K562 (cell line): ENCODE results near the gene LY6G5B. TPM values are rescaled to one million over a fixed set of nuclear protein-coding genes. Genes with fewer than 3 reads are reported as not detected.

Source experiments
- CBFA2T2 ChIP-seq: fragments of 450-650 bp; conservative IDR thresholded peaks from 2 replicates; pipeline ENCODE4 v1.6.1; 2017; ENCODE audit warnings: mild to moderate bottlenecking
- CCAR2 ChIP-seq: fragments of 200-400 bp; formaldehyde crosslinking; IDR thresholded peaks from 2 replicates; pipeline ENCODE4 v1.6.1; 2017; ENCODE audit warnings: mild to moderate bottlenecking, low read depth, low read length
- CREM ChIP-seq: IDR thresholded peaks from 2 replicates; pipeline ENCODE4 v1.6.1; 2014; ENCODE audit warnings: antibody characterized with exemption, low read depth
- EHMT2 ChIP-seq: fragments of 450-650 bp; IDR thresholded peaks from 2 replicates; pipeline ENCODE4 v1.6.1; 2018; ENCODE audit warnings: antibody characterized with exemption
- ETV1 ChIP-seq: fragments of 450-650 bp; conservative IDR thresholded peaks from 2 replicates; pipeline ENCODE4 v1.6.1; 2016; ENCODE audit warnings: missing genetic modification characterization, control low read depth, low read depth, missing compliant biosample characterization
- HIVEP1 ChIP-seq: fragments of 250-450 bp; sonication (Bioruptor Pico); IDR thresholded peaks from 2 replicates; pipeline ENCODE4 v1.4.0; 2020; ENCODE audit warnings: mild to moderate bottlenecking
- NCOA2 ChIP-seq, 2 experiments: fragments of 450-650 bp; IDR thresholded peaks; 2 replicates each; pipeline ENCODE4 v1.6.1; 2018; ENCODE audit warnings: mild to moderate bottlenecking in 2 of 2, moderate library complexity in 1 of 2; ENCODE audit not compliant: partially characterized antibody in 2 of 2
- PCBP2 ChIP-seq: fragments of 200-400 bp; formaldehyde crosslinking; IDR thresholded peaks from 2 replicates; pipeline ENCODE4 v1.6.1; 2018; ENCODE audit warnings: low read length, low read depth, mild to moderate bottlenecking, moderate library complexity; ENCODE audit not compliant: poor library complexity, severe bottlenecking
- PML ChIP-seq: IDR thresholded peaks from 2 replicates; pipeline ENCODE4 v1.6.1; 2012; ENCODE audit warnings: low read length, inconsistent platforms
- PREB ChIP-seq: sonication (generic); formaldehyde crosslinking; IDR thresholded peaks from 2 replicates; pipeline ENCODE4 v1.8.1; 2023; ENCODE audit warnings: mild to moderate bottlenecking, missing genetic modification reagents
- RBBP5 ChIP-seq: fragments of 200-600 bp; sonication (generic); IDR thresholded peaks from 2 replicates; pipeline ENCODE4 v1.6.1; 2012; ENCODE audit warnings: borderline replicate concordance, mild to moderate bottlenecking, low read length, control low read depth, inconsistent platforms; ENCODE audit not compliant: insufficient read depth, poor library complexity, severe bottlenecking
- TCF7L2 ChIP-seq: fragments of 150-350 bp; IDR thresholded peaks from 2 replicates; pipeline ENCODE4 v1.6.1; 2016; ENCODE audit warnings: low read depth, mild to moderate bottlenecking, low read length, moderate library complexity
- ZBTB7A ChIP-seq: IDR thresholded peaks from 2 replicates; pipeline ENCODE4 v1.6.1; 2011; ENCODE audit warnings: low read depth, mild to moderate bottlenecking, low read length, moderate library complexity, borderline replicate concordance; ENCODE audit not compliant: control insufficient read depth
- ZBTB8A ChIP-seq: fragments of 450-650 bp; IDR thresholded peaks from 2 replicates; pipeline ENCODE4 v1.6.1; 2018; ENCODE audit warnings: mild to moderate bottlenecking, moderate library complexity; ENCODE audit not compliant: partially characterized antibody
- ZKSCAN3 ChIP-seq: fragments of 250-450 bp; sonication (Bioruptor Pico); IDR thresholded peaks from 2 replicates; pipeline ENCODE4 v1.4.0; 2020
- polyA plus RNA-seq, 8 experiments: library from polyadenylated mRNA; depleted of rRNA in 4 of 8; stranded (reverse) in 5 of 8; unstranded in 3 of 8; fragments of >200 nt; fragmentation: Nextera tagmentation in 2 of 8; fragmentation: Illumina TruSeq in 1 of 8; extraction: Ambion mirVana in 2 of 8; extraction: Trizol in 1 of 8; gene quantifications; 2 replicates each; pipeline versions ENCODE4 v1.2.1 to v1.2.3, GENCODE V29; 2011 to 2014; ENCODE audit warnings: inconsistent platforms in 1 of 8, missing spikeins in 1 of 8
- total RNA-seq, 7 experiments: library from RNA; depleted of rRNA in 6 of 7; stranded (reverse); fragments of >200 nt in 6 of 7; fragmentation: Illumina TruSeq in 2 of 7; extraction: Trizol in 2 of 7; gene quantifications; 2 replicates each; pipeline versions ENCODE4 v1.2.1 to v1.2.3, GENCODE V29; 2011 to 2021; ENCODE audit warnings: low replicate concordance in 1 of 7
- TF ChIP-seq, protein P1 (sequence below): sonication (generic); formaldehyde crosslinking; IDR thresholded peaks from 2 replicates; pipeline ENCODE4 v1.8.0; 2023; ENCODE audit warnings: mild to moderate bottlenecking, missing genetic modification reagents
- TF ChIP-seq, protein P2 (sequence below), 2 experiments: fragments of 450-650 bp in 1 of 2; IDR thresholded peaks; 2 replicates each; pipeline ENCODE4 v1.6.1; 2011 to 2017; ENCODE audit warnings: low read depth in 2 of 2, antibody characterized with exemption in 1 of 2, borderline replicate concordance in 1 of 2, low read length in 1 of 2, mild to moderate bottlenecking in 1 of 2, mixed read lengths in 1 of 2; ENCODE audit not compliant: control insufficient read depth in 1 of 2
- TF ChIP-seq, protein P3 (sequence below): fragments of 450-650 bp; IDR thresholded peaks from 2 replicates; pipeline ENCODE4 v1.6.1; 2016

LY6G5B gene
- total and polyA plus RNA-seq, 9 of the 15 experiments (the other 6 are each of a cell fraction or from before 2014, with no cell fraction given): 6.0 to 27.0 (median 7.5) TPM

GRCh38 chr6:31689249-31690110 lies 19.7 kb downstream of the LY6G5B start (continued):
- no peak for TF ChIP-seq EHMT2
- no peak for TF ChIP-seq PML
- no peak for TF ChIP-seq ZKSCAN3
- TF ChIP-seq HIVEP1 (CRISPR knock-in tag): no peak
- TF ChIP-seq, protein P1, sequence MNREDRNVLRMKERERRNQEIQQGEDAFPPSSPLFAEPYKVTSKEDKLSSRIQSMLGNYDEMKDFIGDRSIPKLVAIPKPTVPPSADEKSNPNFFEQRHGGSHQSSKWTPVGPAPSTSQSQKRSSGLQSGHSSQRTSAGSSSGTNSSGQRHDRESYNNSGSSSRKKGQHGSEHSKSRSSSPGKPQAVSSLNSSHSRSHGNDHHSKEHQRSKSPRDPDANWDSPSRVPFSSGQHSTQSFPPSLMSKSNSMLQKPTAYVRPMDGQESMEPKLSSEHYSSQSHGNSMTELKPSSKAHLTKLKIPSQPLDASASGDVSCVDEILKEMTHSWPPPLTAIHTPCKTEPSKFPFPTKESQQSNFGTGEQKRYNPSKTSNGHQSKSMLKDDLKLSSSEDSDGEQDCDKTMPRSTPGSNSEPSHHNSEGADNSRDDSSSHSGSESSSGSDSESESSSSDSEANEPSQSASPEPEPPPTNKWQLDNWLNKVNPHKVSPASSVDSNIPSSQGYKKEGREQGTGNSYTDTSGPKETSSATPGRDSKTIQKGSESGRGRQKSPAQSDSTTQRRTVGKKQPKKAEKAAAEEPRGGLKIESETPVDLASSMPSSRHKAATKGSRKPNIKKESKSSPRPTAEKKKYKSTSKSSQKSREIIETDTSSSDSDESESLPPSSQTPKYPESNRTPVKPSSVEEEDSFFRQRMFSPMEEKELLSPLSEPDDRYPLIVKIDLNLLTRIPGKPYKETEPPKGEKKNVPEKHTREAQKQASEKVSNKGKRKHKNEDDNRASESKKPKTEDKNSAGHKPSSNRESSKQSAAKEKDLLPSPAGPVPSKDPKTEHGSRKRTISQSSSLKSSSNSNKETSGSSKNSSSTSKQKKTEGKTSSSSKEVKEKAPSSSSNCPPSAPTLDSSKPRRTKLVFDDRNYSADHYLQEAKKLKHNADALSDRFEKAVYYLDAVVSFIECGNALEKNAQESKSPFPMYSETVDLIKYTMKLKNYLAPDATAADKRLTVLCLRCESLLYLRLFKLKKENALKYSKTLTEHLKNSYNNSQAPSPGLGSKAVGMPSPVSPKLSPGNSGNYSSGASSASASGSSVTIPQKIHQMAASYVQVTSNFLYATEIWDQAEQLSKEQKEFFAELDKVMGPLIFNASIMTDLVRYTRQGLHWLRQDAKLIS (CRISPR knock-in tag): no peak
- TF ChIP-seq PCBP2: no peak
- no peak for TF ChIP-seq ZBTB8A
- TF ChIP-seq, protein P2, sequence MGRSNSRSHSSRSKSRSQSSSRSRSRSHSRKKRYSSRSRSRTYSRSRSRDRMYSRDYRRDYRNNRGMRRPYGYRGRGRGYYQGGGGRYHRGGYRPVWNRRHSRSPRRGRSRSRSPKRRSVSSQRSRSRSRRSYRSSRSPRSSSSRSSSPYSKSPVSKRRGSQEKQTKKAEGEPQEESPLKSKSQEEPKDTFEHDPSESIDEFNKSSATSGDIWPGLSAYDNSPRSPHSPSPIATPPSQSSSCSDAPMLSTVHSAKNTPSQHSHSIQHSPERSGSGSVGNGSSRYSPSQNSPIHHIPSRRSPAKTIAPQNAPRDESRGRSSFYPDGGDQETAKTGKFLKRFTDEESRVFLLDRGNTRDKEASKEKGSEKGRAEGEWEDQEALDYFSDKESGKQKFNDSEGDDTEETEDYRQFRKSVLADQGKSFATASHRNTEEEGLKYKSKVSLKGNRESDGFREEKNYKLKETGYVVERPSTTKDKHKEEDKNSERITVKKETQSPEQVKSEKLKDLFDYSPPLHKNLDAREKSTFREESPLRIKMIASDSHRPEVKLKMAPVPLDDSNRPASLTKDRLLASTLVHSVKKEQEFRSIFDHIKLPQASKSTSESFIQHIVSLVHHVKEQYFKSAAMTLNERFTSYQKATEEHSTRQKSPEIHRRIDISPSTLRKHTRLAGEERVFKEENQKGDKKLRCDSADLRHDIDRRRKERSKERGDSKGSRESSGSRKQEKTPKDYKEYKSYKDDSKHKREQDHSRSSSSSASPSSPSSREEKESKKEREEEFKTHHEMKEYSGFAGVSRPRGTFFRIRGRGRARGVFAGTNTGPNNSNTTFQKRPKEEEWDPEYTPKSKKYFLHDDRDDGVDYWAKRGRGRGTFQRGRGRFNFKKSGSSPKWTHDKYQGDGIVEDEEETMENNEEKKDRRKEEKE (IDR thresholded peaks at IDR 0.05; ENCODE audit: borderline replicate concordance in 1 of 2, control insufficient read depth in 1 of 2, low read depth in 2 of 2, low read length in 1 of 2): no peak
- no peak for TF ChIP-seq CREM
- TF ChIP-seq PREB (CRISPR knock-in tag): no peak
- peak; percentile 44 for TF ChIP-seq ZBTB7A
- TF ChIP-seq RBBP5: no peak
- TF ChIP-seq, protein P3, sequence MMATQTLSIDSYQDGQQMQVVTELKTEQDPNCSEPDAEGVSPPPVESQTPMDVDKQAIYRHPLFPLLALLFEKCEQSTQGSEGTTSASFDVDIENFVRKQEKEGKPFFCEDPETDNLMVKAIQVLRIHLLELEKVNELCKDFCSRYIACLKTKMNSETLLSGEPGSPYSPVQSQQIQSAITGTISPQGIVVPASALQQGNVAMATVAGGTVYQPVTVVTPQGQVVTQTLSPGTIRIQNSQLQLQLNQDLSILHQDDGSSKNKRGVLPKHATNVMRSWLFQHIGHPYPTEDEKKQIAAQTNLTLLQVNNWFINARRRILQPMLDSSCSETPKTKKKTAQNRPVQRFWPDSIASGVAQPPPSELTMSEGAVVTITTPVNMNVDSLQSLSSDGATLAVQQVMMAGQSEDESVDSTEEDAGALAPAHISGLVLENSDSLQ: no peak
- no peak for TF ChIP-seq CBFA2T2
- TF ChIP-seq CCAR2: no peak
- TF ChIP-seq NCOA2 (IDR thresholded peaks at IDR 0.05; ENCODE audit: partially characterized antibody in 2 of 2): no peak
- no peak for TF ChIP-seq ETV1 (tag)
- TF ChIP-seq TCF7L2: no peak
